Measurements from ENCODE around the gene SLC4A3.

Gene SLC4A3

GRCh38 chr2:219684721-219685689, 57.6 kb downstream of the SLC4A3 start:
- DNase-seq: peak; percentile 44

DNA sequence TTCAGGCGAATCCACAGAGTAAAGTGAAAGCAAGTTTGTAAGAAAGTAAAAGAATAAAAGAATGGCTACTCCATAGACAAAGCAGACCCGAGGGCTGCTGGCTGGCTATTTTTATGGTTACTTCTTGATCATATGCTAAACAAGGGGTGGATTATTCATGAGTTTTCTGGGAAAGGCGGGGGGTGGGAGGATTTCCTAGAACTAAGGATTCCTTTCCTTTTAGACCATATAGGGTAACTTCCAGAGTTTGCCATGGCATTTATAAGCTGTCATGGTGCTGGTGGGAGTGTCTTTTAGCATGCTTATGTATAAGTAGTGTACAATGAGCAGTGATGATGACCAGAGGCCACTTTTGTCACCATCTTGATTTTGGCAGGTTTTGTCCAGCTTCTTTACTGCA, 59.8 kb downstream of the SLC4A3 start:
- DNase-seq: no peak

GRCh38 chr2:219687882-219688559, 60.6 kb downstream of the SLC4A3 start:
- no peak for DNase-seq

GRCh38 chr2:219688560-219689445, 61.4 kb downstream of the SLC4A3 start:
- DNase-seq: no peak

- DNase-seq: no peak
Observed at GRCh38 chr2:219689676-219690628, 62.5 kb downstream of the SLC4A3 start.

DNA sequence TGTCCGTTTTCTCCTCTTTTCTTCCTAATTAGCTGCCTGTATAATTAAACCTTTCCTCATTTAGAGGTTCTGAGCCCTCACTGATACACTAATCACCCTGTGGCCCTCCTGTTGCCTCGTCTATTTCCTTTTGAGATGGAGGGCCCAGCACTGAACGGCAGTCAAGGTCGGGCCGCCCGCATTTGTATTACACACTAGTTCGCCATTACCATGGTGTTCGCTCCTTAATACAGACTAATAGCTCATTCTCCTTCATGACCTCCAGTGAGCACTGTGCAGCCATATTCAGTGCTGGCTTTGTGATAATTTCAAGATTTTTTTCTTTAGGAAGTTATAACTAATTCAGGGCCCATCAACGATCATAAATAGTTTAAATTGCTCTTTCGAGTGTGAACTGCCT, 64.1 kb downstream of the SLC4A3 start:
- no peak for DNase-seq
